Neural progenitor cell (in vitro differentiated cells): ENCODE results near the gene P2RX6. TPM values are rescaled to one million over a fixed set of nuclear protein-coding genes. Genes with fewer than 3 reads are reported as not detected.

Source experiments
- DNase-seq: peaks from one replicate; pipeline ENCODE4 v3.0.0-alpha.2; 2016; ENCODE audit warnings: low spot score
- H2AFZ ChIP-seq: fragments of 200-600 bp; sonication (generic); replicated peaks from 2 replicates; pipeline ENCODE4 v1.6.1; 2016; ENCODE audit warnings: antibody characterized with exemption
- H3F3A ChIP-seq: fragments of 200-600 bp; sonication (generic); 2 replicates; pipeline ENCODE4 v1.6.1; 2016; ENCODE audit warnings: antibody characterized with exemption, low read depth
- H3K27ac ChIP-seq: fragments of 200-600 bp; sonication (generic); 2 replicates; pipeline ENCODE4 v1.5.1; 2016; ENCODE audit warnings: mild to moderate bottlenecking
- H3K27me3 ChIP-seq: fragments of 200-600 bp; sonication (generic); 2 replicates; pipeline ENCODE4 v1.6.1; 2016; ENCODE audit warnings: mild to moderate bottlenecking, moderate library complexity
- H3K36me3 ChIP-seq: fragments of 200-600 bp; sonication (generic); 2 replicates; pipeline ENCODE4 v1.5.1; 2016
- H3K4me1 ChIP-seq: fragments of 200-600 bp; sonication (generic); 2 replicates; pipeline ENCODE4 v1.6.1; 2016; ENCODE audit warnings: mixed run types
- H3K4me2 ChIP-seq: fragments of 200-600 bp; sonication (generic); 2 replicates; pipeline ENCODE4 v1.6.1; 2016
- H3K4me3 ChIP-seq: fragments of 200-600 bp; sonication (generic); 2 replicates; pipeline ENCODE4 v1.5.1; 2016
- H3K79me2 ChIP-seq: fragments of 200-600 bp; sonication (generic); 2 replicates; pipeline ENCODE4 v1.6.1; 2016; ENCODE audit warnings: low read depth
- H3K9ac ChIP-seq: fragments of 200-600 bp; sonication (generic); 2 replicates; pipeline ENCODE4 v1.6.1; 2016
- H3K9me3 ChIP-seq: fragments of 200-600 bp; sonication (generic); 2 replicates; pipeline ENCODE4 v1.5.1; 2016; ENCODE audit warnings: low read depth
- H4K20me1 ChIP-seq: fragments of 200-600 bp; sonication (generic); 2 replicates; pipeline ENCODE4 v1.6.1; 2016; ENCODE audit warnings: low read depth
- H3K27ac Mint-ChIP-seq: 3 replicates; pipeline ENCODE4 v1.8.0; 2021; ENCODE audit warnings: mixed read lengths
- H3K27me3 Mint-ChIP-seq: 2 replicates; pipeline ENCODE4 v1.8.0; 2022; ENCODE audit warnings: low read depth, mild to moderate bottlenecking, inconsistent platforms, moderate library complexity, mixed read lengths; ENCODE audit not compliant: insufficient read depth
- H3K36me3 Mint-ChIP-seq: 3 replicates; pipeline ENCODE4 v1.8.0; 2021; ENCODE audit warnings: mixed read lengths
- H3K4me1 Mint-ChIP-seq: 3 replicates; pipeline ENCODE4 v1.8.0; 2021; ENCODE audit warnings: mixed read lengths
- H3K4me3 Mint-ChIP-seq: 3 replicates; pipeline ENCODE4 v1.8.0; 2021; ENCODE audit warnings: mild to moderate bottlenecking, moderate library complexity, mixed read lengths
- H3K9me3 Mint-ChIP-seq: 3 replicates; pipeline ENCODE4 v1.8.0; 2020; ENCODE audit warnings: mixed read lengths
- CTCF ChIP-seq: fragments of 200-600 bp; sonication (generic); IDR thresholded peaks from 2 replicates; pipeline ENCODE4 v1.5.1; 2017; ENCODE audit warnings: antibody characterized with exemption, mild to moderate bottlenecking
- EZH2 ChIP-seq: fragments of 200-600 bp; sonication (generic); IDR thresholded peaks from 2 replicates; pipeline ENCODE4 v1.6.1; 2017; ENCODE audit warnings: antibody characterized with exemption, mild to moderate bottlenecking, moderate library complexity
- EZH2phosphoT487 ChIP-seq: fragments of 200-600 bp; sonication (generic); IDR thresholded peaks from 2 replicates; pipeline ENCODE4 v1.6.1; 2017; ENCODE audit warnings: antibody characterized with exemption
- total RNA-seq: library from RNA; depleted of rRNA; stranded (reverse); fragments of >200 nt; gene quantifications from 2 replicates; pipeline ENCODE4 v1.2.3, GENCODE V29; 2015; ENCODE audit warnings: low replicate concordance

The P2RX6 gene
- total RNA-seq, 1 donor from 2014 or later, result 0.36 TPM

- TF ChIP-seq EZH2 (peak; percentile 48), CTCF (peak; percentile 49), EZH2phosphoT487 (no peak)
- Histone ChIP-seq H3K9ac (peak within 1 kb of the TSS; percentile 66), H3K4me3 (peak within 1 kb of the TSS; percentile 66), H2AFZ (peak within 1 kb of the TSS; percentile 75), H3K4me2 (peak within 1 kb of the TSS; percentile 92), H3K4me1 (peaks cover 24% of the 10 kb centered on the region), H3F3A (peaks cover 28% of the 10 kb centered on the region), H3K36me3 (no peaks in the 10 kb centered on the region), H3K27ac (peak within 1 kb of the TSS; percentile 40), H4K20me1 (no peaks in the 10 kb centered on the region), H3K27me3 (no peaks in the 10 kb centered on the region), H3K9me3 (no peaks in the 10 kb centered on the region), H3K79me2 (peaks cover 22% of the 10 kb centered on the region)
- Mint-ChIP-seq H3K36me3 (peaks cover 12% of the 10 kb centered on the region), H3K27me3 (peaks cover 11% of the 10 kb centered on the region), H3K9me3 (no peaks in the 10 kb centered on the region), H3K27ac (peak within 1 kb of the TSS; percentile 97), H3K4me3 (peak within 1 kb of the TSS; percentile 99), H3K4me1 (peaks cover 26% of the 10 kb centered on the region)
- peak; percentile 91 for DNase-seq
These were observed 33.0 kb upstream of the P2RX6 start, which contains the start of gene LZTR1 for GRCh38 chr22:20981787-20982562. LZTR1 (plus strand) TSS chr22:20982297; CDS start chr22:20982372, 75 bp downstream.

DNA sequence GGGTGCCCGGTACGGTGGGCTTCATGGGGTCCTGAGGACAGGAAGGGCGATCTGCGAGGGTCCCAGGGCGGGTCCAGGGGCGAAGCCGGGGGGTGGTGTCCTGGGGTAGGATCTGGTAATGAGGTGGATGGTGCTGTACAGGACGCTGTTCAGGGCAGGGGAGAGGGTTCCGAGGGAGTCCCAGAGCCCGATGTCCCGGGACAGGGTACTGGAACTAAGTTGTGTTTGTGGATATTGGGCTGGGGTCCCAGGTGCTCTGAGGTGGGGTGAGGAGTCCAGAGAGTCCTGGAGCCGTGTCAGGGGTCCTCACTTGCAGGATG is 32.4 kb upstream of the P2RX6 start:
- Mint-ChIP-seq H3K27me3 (peaks cover 7% of the 10 kb centered on the region), H3K36me3 (peaks cover 12% of the 10 kb centered on the region), H3K27ac (peak overlapping the region; percentile 97), H3K4me1 (peaks cover 26% of the 10 kb centered on the region), H3K9me3 (no peaks in the 10 kb centered on the region), H3K4me3 (peak overlapping the region; percentile 99)
- Histone ChIP-seq H3K9ac (peak overlapping the region; percentile 54), H3K36me3 (no peaks in the 10 kb centered on the region), H3K4me2 (peak overlapping the region; percentile 92), H3K4me3 (peak overlapping the region; percentile 66), H3K79me2 (peaks cover 22% of the 10 kb centered on the region), H3K4me1 (peaks cover 24% of the 10 kb centered on the region), H3K27me3 (no peaks in the 10 kb centered on the region), H4K20me1 (no peaks in the 10 kb centered on the region), H3F3A (peaks cover 28% of the 10 kb centered on the region), H3K27ac (no peak overlapping the region), H2AFZ (peak overlapping the region; percentile 75), H3K9me3 (no peaks in the 10 kb centered on the region)
- TF ChIP-seq CTCF, result no peak
- no peak for TF ChIP-seq EZH2
- no peak for TF ChIP-seq EZH2phosphoT487
- DNase-seq, result no peak

- H3K9me3 Mint-ChIP-seq, result no peaks in the 10 kb centered on the region
- H3K4me3 Mint-ChIP-seq, result peak overlapping the region; percentile 99
- peak overlapping the region; percentile 66 for H3K4me3 ChIP-seq
- peaks cover 26% of the 10 kb centered on the region for H3K4me1 Mint-ChIP-seq
- peak overlapping the region; percentile 92 for H3K4me2 ChIP-seq
- H4K20me1 ChIP-seq, result no peaks in the 10 kb centered on the region
- H3F3A ChIP-seq, result peaks cover 28% of the 10 kb centered on the region
- H3K9me3 ChIP-seq, result no peaks in the 10 kb centered on the region
- H2AFZ ChIP-seq, result no peak overlapping the region
- no peaks in the 10 kb centered on the region for H3K27me3 ChIP-seq
- H3K36me3 Mint-ChIP-seq, result peaks cover 12% of the 10 kb centered on the region
- H3K27me3 Mint-ChIP-seq, result peaks cover 5% of the 10 kb centered on the region
- no peak for DNase-seq
- H3K79me2 ChIP-seq, result peaks cover 22% of the 10 kb centered on the region
- H3K27ac ChIP-seq, result no peak overlapping the region
- TF ChIP-seq CTCF (no peak), EZH2 (no peak), EZH2phosphoT487 (no peak)
- no peaks in the 10 kb centered on the region for H3K36me3 ChIP-seq
- no peak overlapping the region for H3K9ac ChIP-seq
- peak overlapping the region; percentile 97 for H3K27ac Mint-ChIP-seq
- H3K4me1 ChIP-seq, result peaks cover 24% of the 10 kb centered on the region
These were observed 31.7 kb upstream of the P2RX6 start for GRCh38 chr22:20983081-20983771.
